Measurements from ENCODE around the gene RABGAP1.
A peak's percentile ranks its signal among the peaks of the same experiment; 100 is the strongest.
"Not testable (repeated sequence)": the region's sequence is repeated elsewhere in the genome, so short reads cannot be mapped to it uniquely, and the experiment has no call there.

Gene RABGAP1
- total RNA-seq: 81.3 to 86.4 reads per million in 2 donors

- DNase-seq: peak; percentile 95
Measured at GRCh38 chr9:122940749-122941581, at the start of gene RABGAP1. Gene RABGAP1, plus strand, starts transcription at chr9:122941020. Its CDS starts 16,040 bp downstream, at chr9:122957060.

GRCh38 chr9:122897969-122898368 lies 42.9 kb upstream of the RABGAP1 start:
- DNase-seq: no peak

- no peak for DNase-seq
Measured at GRCh38 chr9:122900791-122901190, 40.0 kb upstream of the RABGAP1 start.

GRCh38 chr9:122904466-122904822 lies 36.4 kb upstream of the RABGAP1 start:
- no peak for DNase-seq

- DNase-seq: peak; percentile 67
Measured at GRCh38 chr9:122904823-122905710, 35.8 kb upstream of the RABGAP1 start, which contains the start of gene RC3H2. Gene RC3H2, minus strand, starts transcription at chr9:122905359. Its CDS starts 7,850 bp downstream, at chr9:122897509.

- not testable (repeated sequence) for DNase-seq
Measured at GRCh38 chr9:122906122-122906521, 34.7 kb upstream of the RABGAP1 start.

GRCh38 chr9:122912671-122912963 lies 28.2 kb upstream of the RABGAP1 start:
- DNase-seq: no peak

GRCh38 chr9:122912964-122913673 lies 27.7 kb upstream of the RABGAP1 start, which contains the start of gene ZBTB6:
Gene ZBTB6, minus strand, starts transcription at chr9:122913323. Its CDS starts 1,251 bp downstream, at chr9:122912072.
- no peak for DNase-seq

- DNase-seq: no peak
Measured at GRCh38 chr9:122918310-122918709, 22.5 kb upstream of the RABGAP1 start.

GRCh38 chr9:122922713-122923112 lies 18.1 kb upstream of the RABGAP1 start:
- DNase-seq: no peak

GRCh38 chr9:122923947-122924346 lies 16.9 kb upstream of the RABGAP1 start:
- DNase-seq: no peak

GRCh38 chr9:122929796-122930354 lies 10.9 kb upstream of the RABGAP1 start:
- no peak for DNase-seq

GRCh38 chr9:122930541-122931225 lies 10.1 kb upstream of the RABGAP1 start:
- DNase-seq: no peak

GRCh38 chr9:122931226-122932121 lies 9.3 kb upstream of the RABGAP1 start, which contains the start of gene ZBTB26:
Gene ZBTB26, minus strand, starts transcription at chr9:122931512. Its CDS starts 11,578 bp downstream, at chr9:122919934.
- peak; percentile 71 for DNase-seq

- no peak for DNase-seq
Measured at GRCh38 chr9:122936464-122936863, 4.4 kb upstream of the RABGAP1 start.

- DNase-seq: no peak
Measured at GRCh38 chr9:122936883-122937282, 3.9 kb upstream of the RABGAP1 start.

GRCh38 chr9:122939601-122940000 lies 1.2 kb upstream of the RABGAP1 start:
- DNase-seq: no peak

- no peak for DNase-seq
Measured at GRCh38 chr9:122940454-122940748, 419 bp upstream of the RABGAP1 start.

GRCh38 chr9:122941582-122942234 lies 888 bp downstream of the RABGAP1 start:
- DNase-seq: no peak

All from activated gamma-delta T cell (primary cell).